Lung (tissue), 12 donors: ENCODE data around the gene OSTF1. TPM values are rescaled to one million over a fixed set of nuclear protein-coding genes. Genes with fewer than 3 reads are reported as not detected.
A peak's percentile ranks its signal among the peaks of the same experiment; 100 is the strongest.

Experiments used
- ATAC-seq: fragments of 200-7000 bp; cut with Tn5 transposase; one replicate; pipeline ENCODE4 v1.9.1; 2020; ENCODE audit warnings: moderate number of reproducible peaks; ENCODE audit not compliant: insufficient read depth, low FRiP score
- DNase-seq, 3 donors: peaks; one replicate each; pipeline ENCODE4 v3.0.0-alpha.2; 2013 to 2017
- H3K27ac ChIP-seq, 2 donors: one replicate each; pipeline ENCODE4 v1.5.1; 2013; ENCODE audit warnings: mild to moderate bottlenecking in 2 of 2, moderate library complexity in 2 of 2, control low read depth in 1 of 2, inconsistent platforms in 1 of 2, low read depth in 1 of 2, low read length in 1 of 2
- H3K27me3 ChIP-seq, 3 donors: one replicate each; pipeline ENCODE4 v1.5.1; 2013; ENCODE audit warnings: low read length in 2 of 3; ENCODE audit not compliant: control insufficient read depth in 3 of 3, insufficient read depth in 3 of 3
- H3K36me3 ChIP-seq, 4 donors: one replicate each; pipeline ENCODE4 v1.5.1; 2013; ENCODE audit warnings: low read length in 4 of 4, mild to moderate bottlenecking in 1 of 4, moderate library complexity in 1 of 4; ENCODE audit not compliant: control insufficient read depth in 4 of 4, insufficient read depth in 4 of 4
- H3K4me1 ChIP-seq, 5 donors: one replicate each; pipeline ENCODE4 v1.5.1; 2013; ENCODE audit warnings: low read length in 5 of 5, mild to moderate bottlenecking in 2 of 5, moderate library complexity in 1 of 5; ENCODE audit not compliant: control insufficient read depth in 5 of 5, insufficient read depth in 5 of 5
- H3K4me3 ChIP-seq: one replicate; pipeline ENCODE4 v1.5.1; 2013; ENCODE audit warnings: mild to moderate bottlenecking, control low read depth, moderate library complexity
- H3K9ac ChIP-seq, 2 donors: one replicate each; pipeline ENCODE4 v1.5.1; 2013; ENCODE audit warnings: low read length in 2 of 2, control low read depth in 1 of 2; ENCODE audit not compliant: insufficient read depth in 1 of 2
- H3K9me3 ChIP-seq, 4 donors: one replicate each; pipeline ENCODE4 v1.5.1; 2013; ENCODE audit warnings: low read length in 3 of 4, mild to moderate bottlenecking in 1 of 4, moderate library complexity in 1 of 4; ENCODE audit not compliant: control insufficient read depth in 4 of 4, insufficient read depth in 3 of 4
- WGBS, 2 donors: extraction: QIAGEN DNeasy Blood & Tissue Kit; methylation state at CpG; one replicate each; pipeline ENCODE4 v1.1.7; 2013; 5-methylcytosine and 5-hydroxymethylcytosine counted together
- polyA plus RNA-seq, 2 donors: library from polyadenylated mRNA; stranded (reverse); fragments of 200-250 nt; gene quantifications; one replicate each; pipeline ENCODE4 v1.2.1, GENCODE V29; 2013
- total RNA-seq, 2 donors: library from RNA; depleted of rRNA in 1 of 2; stranded (reverse); fragments of >200 nt in 1 of 2; gene quantifications; one replicate each; pipeline ENCODE4 v1.2.1, GENCODE V29; 2014 to 2021
- TF ChIP-seq, protein P1 (sequence below): IDR thresholded peaks from 2 replicates; pipeline ENCODE4 v1.5.1; 2012; ENCODE audit warnings: mild to moderate bottlenecking; ENCODE audit errors: control extremely low read depth, extremely low read depth
- donor health status: control.
- donor health status: control.
- donor health status: Bipolar disorder and iron deficiency.
- donor health status: healthy.
- donor health status: DM: yes; HTN: yes; CAD: no.

OSTF1 gene
- total and polyA plus RNA-seq, 4 donors, result 50.9 to 91.0 (median 72.0) TPM

DNA sequence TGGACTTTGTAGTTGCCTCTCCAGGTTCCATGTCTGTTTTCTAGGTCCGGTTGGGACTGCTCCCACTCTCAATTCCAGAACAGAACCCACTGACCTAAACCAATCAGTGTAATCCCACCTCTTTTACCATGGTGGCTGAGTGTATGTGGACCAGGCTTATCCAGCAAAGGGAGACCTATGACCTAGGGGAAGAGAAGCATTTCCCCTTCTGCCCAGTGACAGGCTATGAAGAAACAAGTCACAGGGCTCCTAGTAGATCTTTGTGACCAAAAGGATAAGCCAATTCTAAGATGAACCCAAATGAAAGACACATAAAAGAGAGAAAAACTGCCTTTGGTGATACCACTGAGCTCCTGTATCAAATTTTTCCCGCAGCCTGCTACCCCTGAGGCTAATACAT lies 6.7 kb upstream of the OSTF1 start:
- Histone ChIP-seq H3K4me1 (peaks cover 0 to 36% (median 16%) of the 10 kb centered on the region in 5 donors), H3K9ac (no peak overlapping the region), H3K27me3 (no peaks in the 10 kb centered on the region), H3K9me3 (no peaks in the 10 kb centered on the region), H3K27ac (peak overlapping the region in 1 of 2 donors; percentile 39), H3K4me3 (no peak overlapping the region), H3K36me3 (peaks cover 4 to 16% (median 12%) of the 10 kb centered on the region in 4 donors)
- WGBS, 2 donors, result 45 to 73% methylated on average over 2 of the region's 2 CpGs
- ATAC-seq, result no peak
- DNase-seq, result no peak
- TF ChIP-seq, protein P1, sequence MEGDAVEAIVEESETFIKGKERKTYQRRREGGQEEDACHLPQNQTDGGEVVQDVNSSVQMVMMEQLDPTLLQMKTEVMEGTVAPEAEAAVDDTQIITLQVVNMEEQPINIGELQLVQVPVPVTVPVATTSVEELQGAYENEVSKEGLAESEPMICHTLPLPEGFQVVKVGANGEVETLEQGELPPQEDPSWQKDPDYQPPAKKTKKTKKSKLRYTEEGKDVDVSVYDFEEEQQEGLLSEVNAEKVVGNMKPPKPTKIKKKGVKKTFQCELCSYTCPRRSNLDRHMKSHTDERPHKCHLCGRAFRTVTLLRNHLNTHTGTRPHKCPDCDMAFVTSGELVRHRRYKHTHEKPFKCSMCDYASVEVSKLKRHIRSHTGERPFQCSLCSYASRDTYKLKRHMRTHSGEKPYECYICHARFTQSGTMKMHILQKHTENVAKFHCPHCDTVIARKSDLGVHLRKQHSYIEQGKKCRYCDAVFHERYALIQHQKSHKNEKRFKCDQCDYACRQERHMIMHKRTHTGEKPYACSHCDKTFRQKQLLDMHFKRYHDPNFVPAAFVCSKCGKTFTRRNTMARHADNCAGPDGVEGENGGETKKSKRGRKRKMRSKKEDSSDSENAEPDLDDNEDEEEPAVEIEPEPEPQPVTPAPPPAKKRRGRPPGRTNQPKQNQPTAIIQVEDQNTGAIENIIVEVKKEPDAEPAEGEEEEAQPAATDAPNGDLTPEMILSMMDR, result no peak

DNA sequence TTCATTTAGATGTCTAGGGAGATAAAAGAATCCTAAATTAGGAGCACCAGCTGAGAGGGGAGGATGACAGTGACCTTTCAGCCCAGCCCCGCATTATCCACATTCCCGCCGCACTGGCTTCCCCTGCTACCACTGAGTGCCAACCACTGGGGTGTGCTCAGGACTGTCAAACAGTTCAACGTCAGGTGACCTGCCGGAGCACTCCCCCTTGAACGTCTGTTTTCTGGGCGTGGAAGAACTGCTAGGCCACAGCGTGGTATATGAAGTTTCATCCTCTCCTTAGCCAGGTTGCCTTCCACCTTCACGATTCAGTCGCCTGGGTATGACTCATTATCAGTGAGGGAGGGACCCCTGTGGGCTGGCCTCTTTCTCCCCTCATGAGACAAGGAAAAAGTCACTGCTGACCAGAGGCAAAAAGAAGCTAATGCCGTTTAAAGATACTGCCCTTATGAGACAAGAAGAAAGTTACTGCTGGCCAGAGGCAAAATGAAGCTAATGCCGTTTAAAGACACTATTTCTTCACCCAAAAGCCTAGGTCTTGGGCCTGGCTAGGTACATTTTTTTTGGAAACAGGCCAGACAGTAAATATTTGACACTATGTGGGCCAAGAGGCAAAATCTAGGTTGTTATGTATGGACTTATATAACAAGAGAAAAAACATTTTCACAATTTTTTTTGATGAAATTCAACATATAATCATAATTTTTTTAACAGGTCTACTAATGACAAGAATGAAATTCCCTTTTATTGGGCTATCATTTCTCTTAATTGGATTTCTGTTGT lies 4.9 kb upstream of the OSTF1 start:
- Histone ChIP-seq H3K27ac (peak overlapping the region in 1 of 2 donors; percentile 7), H3K36me3 (peaks cover 8 to 11% (median 10%) of the 10 kb centered on the region in 4 donors), H3K4me3 (no peak overlapping the region), H3K9ac (no peak overlapping the region), H3K4me1 (peaks cover 0 to 40% (median 16%) of the 10 kb centered on the region in 5 donors), H3K27me3 (no peaks in the 10 kb centered on the region), H3K9me3 (no peaks in the 10 kb centered on the region)
- peak in 2 of 3 donors; percentile 18 to 51 for DNase-seq
- 53 to 73% methylated on average over 12 of the region's 12 CpGs for WGBS, 2 donors
- TF ChIP-seq, protein P1, result no peak
- no peak for ATAC-seq

GRCh38 chr9:75084081-75084672 lies 4.1 kb upstream of the OSTF1 start:
- DNase-seq (no peak), ATAC-seq (no peak)
- TF ChIP-seq, protein P1, result no peak
- Histone ChIP-seq H3K36me3 (peaks cover 8 to 11% (median 10%) of the 10 kb centered on the region in 4 donors), H3K9me3 (no peaks in the 10 kb centered on the region), H3K4me1 (peaks cover 0 to 40% (median 16%) of the 10 kb centered on the region in 5 donors), H3K27me3 (no peaks in the 10 kb centered on the region), H3K27ac (peak overlapping the region in 1 of 2 donors; percentile 80), H3K9ac (peak overlapping the region in 1 of 2 donors; percentile 27), H3K4me3 (no peak overlapping the region)
- WGBS, 2 donors, result 67 to 77% methylated on average over 5 of the region's 5 CpGs
